ENCODE data around the gene ZNF540.
A peak's percentile ranks its signal among the peaks of the same experiment; 100 is the strongest.

The ZNF540 gene

DNA sequence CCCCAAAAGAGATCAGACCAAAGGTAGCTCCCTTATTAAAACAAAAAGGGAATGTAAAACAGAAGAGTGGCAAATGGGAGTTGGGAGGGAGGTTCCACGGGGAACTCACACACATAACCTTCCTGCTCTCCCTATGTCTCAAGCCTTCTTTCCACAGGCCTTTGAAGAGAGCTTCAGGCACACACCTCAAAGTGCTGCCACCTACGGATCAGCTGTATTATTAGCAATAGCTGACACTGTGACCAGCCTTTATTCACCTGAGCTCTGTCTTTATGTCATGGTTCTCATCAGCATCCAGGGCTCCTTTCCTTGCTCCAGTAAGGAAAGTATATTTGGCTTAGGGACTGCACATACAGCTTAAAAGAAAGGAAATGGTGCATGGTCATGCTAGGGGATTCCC is 11.3 kb upstream of the ZNF540 start:
- no peak for TF ChIP-seq ZFX (IDR thresholded peaks at IDR 0.05; ENCODE audit: borderline replicate concordance)
- TF ChIP-seq, protein P1, sequence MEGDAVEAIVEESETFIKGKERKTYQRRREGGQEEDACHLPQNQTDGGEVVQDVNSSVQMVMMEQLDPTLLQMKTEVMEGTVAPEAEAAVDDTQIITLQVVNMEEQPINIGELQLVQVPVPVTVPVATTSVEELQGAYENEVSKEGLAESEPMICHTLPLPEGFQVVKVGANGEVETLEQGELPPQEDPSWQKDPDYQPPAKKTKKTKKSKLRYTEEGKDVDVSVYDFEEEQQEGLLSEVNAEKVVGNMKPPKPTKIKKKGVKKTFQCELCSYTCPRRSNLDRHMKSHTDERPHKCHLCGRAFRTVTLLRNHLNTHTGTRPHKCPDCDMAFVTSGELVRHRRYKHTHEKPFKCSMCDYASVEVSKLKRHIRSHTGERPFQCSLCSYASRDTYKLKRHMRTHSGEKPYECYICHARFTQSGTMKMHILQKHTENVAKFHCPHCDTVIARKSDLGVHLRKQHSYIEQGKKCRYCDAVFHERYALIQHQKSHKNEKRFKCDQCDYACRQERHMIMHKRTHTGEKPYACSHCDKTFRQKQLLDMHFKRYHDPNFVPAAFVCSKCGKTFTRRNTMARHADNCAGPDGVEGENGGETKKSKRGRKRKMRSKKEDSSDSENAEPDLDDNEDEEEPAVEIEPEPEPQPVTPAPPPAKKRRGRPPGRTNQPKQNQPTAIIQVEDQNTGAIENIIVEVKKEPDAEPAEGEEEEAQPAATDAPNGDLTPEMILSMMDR (IDR thresholded peaks at IDR 0.05) = no peak; the same call in 1 of the 2 replicates
- H3K27ac ChIP-seq = no peak overlapping the region

DNA sequence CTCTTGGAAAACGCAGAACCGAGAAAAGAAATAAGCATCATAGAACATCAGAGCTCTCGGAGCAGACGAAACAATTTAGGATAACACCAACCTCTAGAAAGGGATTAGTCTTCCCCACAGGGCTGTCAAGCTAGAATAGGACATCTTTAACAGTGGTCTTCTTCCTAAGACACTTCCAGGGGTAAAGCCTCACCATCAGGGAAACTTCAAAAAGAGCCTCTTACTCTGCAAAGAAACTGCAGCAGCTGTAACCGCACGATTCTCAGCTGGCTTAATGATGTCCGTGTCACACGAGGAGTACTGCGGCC is 726 bp upstream of the ZNF540 start:
- H3K27ac ChIP-seq = peak overlapping the region; percentile 96

DNA sequence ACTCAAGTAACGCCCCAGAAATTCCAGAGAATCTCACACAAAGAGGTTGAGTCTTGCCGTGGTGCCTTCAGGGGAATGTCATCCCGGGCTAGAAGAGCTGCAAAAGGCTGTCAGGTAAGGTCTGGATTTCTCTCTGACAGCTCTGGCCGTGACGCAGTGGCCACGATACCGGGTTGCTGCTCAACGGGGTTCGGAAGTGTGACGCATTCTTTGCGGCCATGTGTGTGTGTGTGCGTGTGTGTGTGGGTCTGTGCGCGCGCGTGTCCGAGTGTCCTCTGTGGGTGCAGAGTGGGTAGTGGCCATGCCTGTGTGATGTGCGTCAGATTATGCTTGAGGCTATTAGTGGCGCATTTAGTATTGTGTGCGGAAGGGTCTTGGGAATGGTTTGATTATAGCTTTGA is 306 bp downstream of the ZNF540 start:
- peak overlapping the region; percentile 96 for H3K27ac ChIP-seq
- TF ChIP-seq, protein P1 (IDR thresholded peaks at IDR 0.05) = no peak
- TF ChIP-seq ZFX (IDR thresholded peaks at IDR 0.05; ENCODE audit: borderline replicate concordance) = no peak

More for the DNA sequence above, 726 bp upstream of the ZNF540 start:
- TF ChIP-seq, protein P1 (IDR thresholded peaks at IDR 0.05) = no peak

DNA sequence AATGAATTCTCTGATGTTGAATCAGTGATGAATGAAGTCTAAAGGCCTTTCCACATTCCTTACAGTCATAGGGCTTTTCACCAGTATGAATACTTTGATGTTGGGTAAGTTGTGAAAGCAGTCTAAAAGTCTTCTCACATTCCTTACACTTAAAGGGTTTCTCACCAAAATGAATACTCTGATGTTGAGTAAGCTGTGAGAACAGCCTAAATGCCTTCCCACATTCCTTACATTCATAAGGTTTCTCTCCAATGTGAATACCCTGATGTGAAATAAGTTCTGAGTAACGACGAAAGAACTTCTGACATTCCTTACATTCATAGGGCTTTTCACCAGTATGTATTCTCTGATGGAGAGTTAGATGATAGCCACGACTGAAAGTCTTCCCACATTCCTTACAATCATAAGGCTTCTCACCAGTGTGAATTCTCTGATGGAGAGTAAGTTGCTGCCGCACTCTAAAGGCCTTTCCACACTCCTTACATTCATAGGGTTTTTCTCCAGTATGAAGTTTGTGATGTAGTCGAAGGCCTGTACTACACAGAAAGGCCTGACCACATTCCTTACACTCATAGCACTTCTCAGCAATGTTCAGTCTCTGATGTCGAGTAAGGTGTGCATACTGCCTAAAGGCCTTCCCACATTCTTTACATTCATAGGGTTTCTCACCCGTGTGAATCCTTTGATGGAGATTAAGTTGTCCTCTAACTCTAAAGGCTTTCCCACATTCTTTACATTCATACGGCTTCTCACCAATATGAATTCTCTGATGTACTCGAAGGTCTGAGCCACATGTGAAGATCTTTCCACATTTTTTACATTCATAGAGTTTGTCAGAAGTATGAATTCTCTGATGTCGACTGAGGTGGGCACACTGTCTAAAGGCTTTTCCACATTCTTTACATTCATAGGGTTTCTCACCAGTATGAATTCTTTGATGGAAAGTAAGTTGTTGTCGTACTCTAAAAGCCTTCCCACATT is 40.7 kb downstream of the ZNF540 start:
- H3K27ac ChIP-seq = no peak overlapping the region
- TF ChIP-seq, protein P1 (IDR thresholded peaks at IDR 0.05) = no peak
- no peak for TF ChIP-seq ZFX (IDR thresholded peaks at IDR 0.05; ENCODE audit: borderline replicate concordance)

DNA sequence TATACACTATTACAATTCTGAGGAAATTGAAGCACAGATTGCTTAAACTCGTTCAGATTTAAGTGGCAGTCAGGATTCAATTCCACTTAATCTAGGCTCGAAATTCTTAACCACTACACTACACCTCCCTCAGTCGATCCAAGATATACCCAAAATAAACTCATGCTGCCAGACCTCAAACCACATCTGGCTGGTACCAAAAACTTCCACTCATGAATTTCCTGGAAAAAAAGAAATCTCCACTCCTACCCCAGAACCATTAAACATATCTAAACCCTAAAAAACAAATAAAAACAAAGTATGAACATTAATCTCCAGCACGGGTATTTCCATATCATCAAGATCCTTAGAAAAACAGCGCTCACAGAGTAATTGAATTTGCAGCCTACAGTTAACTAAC is 59.4 kb downstream of the ZNF540 start:
- no peak for TF ChIP-seq ZFX (IDR thresholded peaks at IDR 0.05; ENCODE audit: borderline replicate concordance)
- TF ChIP-seq, protein P1 (IDR thresholded peaks at IDR 0.05) = no peak
- H3K27ac ChIP-seq = peak overlapping the region; percentile 93

DNA sequence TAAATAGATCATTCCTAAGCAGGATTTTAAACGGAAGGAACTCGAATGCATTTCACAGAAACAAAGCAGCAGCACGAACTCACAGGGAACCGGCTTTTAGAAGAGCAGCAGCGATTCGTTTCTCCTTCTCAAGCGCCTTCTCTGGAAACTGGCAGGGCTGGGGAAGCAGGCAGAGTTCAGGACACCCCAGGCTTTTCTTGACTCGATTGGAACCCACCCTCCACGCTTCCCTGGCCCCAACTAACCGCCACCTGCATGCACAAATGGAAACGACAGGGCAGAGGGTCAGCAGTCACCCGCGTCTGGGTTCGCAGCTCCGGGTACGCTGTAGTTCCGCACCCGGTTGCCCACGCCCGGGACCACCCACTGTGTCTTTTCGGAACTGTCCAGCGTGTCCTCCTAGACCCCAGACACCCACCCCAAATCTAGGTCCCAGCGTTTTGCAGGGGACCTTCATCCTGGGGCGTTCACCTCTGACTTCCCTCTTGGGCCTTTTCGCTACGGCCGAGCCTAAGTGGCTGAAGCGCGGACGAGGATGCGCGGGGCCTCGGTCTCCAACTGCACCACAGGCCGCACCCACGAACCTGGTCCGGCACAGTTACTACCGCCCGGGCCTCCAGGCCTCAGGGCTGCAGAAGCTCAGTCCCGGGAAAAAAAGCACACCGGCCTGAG is 60.1 kb downstream of the ZNF540 start:
- TF ChIP-seq, protein P1 (IDR thresholded peaks at IDR 0.05) = no peak
- no peak for TF ChIP-seq ZFX (IDR thresholded peaks at IDR 0.05; ENCODE audit: borderline replicate concordance)
- peak overlapping the region; percentile 93 for H3K27ac ChIP-seq

DNA sequence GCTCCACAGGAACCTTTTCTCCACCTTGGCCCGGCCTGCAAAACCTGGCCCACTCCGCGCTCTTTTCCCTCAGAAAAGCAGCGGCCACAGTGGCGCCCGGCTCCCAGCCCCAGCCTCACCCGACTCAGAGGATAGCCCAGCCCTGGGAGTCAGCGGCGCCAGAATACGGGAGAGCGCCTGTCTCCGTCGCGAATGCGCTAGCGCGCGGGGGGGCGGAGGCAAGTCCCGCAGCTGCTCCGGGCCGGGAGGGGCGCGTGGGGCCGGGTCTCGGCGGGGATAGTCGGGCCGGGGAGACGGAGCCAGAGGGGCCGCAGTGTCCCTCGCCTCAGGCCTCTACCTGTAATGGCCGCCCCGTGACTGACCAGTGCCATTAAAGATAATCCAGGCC is 60.6 kb downstream of the ZNF540 start, which contains the start of gene ZFP30:
TSS of gene ZFP30 (minus strand) at position 165 of the 388 bp plus-strand sequence. CDS start 7,643 bp downstream, outside the sequence.
- H3K27ac ChIP-seq = peak within 1 kb of the TSS; percentile 93
- TF ChIP-seq ZFX (IDR thresholded peaks at IDR 0.05; ENCODE audit: borderline replicate concordance) = no peak
- TF ChIP-seq, protein P1 (IDR thresholded peaks at IDR 0.05) = no peak
